Adipose tissue (tissue), 3 donors: ENCODE measurements around the gene GEMIN8. TPM values are rescaled to one million over a fixed set of nuclear protein-coding genes. Genes with fewer than 3 reads are reported as not detected.

Experiments used
- H3K27ac ChIP-seq: one replicate; pipeline ENCODE4 v1.5.1; 2013; ENCODE audit warnings: low read depth, low read length
- WGBS, 3 donors: extraction: QIAGEN DNeasy Blood & Tissue Kit; methylation state at CpG; one replicate each; pipeline ENCODE4 v1.1.7; 2013; 5-methylcytosine and 5-hydroxymethylcytosine counted together
- polyA plus RNA-seq, 3 donors: library from polyadenylated mRNA; stranded (reverse); fragments of 200-250 nt; gene quantifications; one replicate each; pipeline ENCODE4 v1.2.3, GENCODE V29; 2013
- donor health status: healthy with polysubstance abuse.
- donor health status: Bipolar disorder and iron deficiency.
- donor health status: healthy.

The GEMIN8 gene
- polyA plus RNA-seq, 3 donors, result 13.4 to 14.8 (median 14.2) TPM

GRCh38 chrX:13966071-13966792 lies 63.5 kb downstream of the GEMIN8 start:
- WGBS, 3 donors, result 78 to 83% (median 82%) methylated on average over 10 of the region's 10 CpGs
- no peak overlapping the region for H3K27ac ChIP-seq

- no peak overlapping the region for H3K27ac ChIP-seq
- WGBS, 3 donors, result 51 to 75% (median 73%) methylated on average over 6 of the region's 6 CpGs
These were observed 64.2 kb downstream of the GEMIN8 start for GRCh38 chrX:13965531-13965930.

GRCh38 chrX:13956998-13957397 lies 72.7 kb downstream of the GEMIN8 start:
- H3K27ac ChIP-seq, result no peak overlapping the region
- WGBS, 3 donors, result 70 to 80% (median 73%) methylated on average over 3 to 4 of the region's 4 CpGs

Other genes starting within 250 kb of the GEMIN8 start
- gene GPM6B, start 212.8 kb downstream of the GEMIN8 start, polyA plus RNA-seq, result 1 to 10 TPM; 1.3 to 2.8 (median 2.1) TPM